Liver (tissue), 9 donors: ENCODE results near the gene STK24. TPM values are rescaled to one million over a fixed set of nuclear protein-coding genes. Genes with fewer than 3 reads are reported as not detected.

Source experiments
- DNase-seq: peaks from one replicate; pipeline ENCODE4 v3.0.0-alpha.2; 2017; ENCODE audit warnings: low spot score
- H3K27ac ChIP-seq, 2 donors: one replicate each; pipeline ENCODE4 v1.7.0; 2013; ENCODE audit warnings: inconsistent platforms in 2 of 2, low read length in 2 of 2, control low read depth in 1 of 2, low read depth in 1 of 2, mild to moderate bottlenecking in 1 of 2
- H3K27me3 ChIP-seq, 4 donors: one replicate each; pipeline versions ENCODE4 v1.6.1 to v1.7.0; 2013; ENCODE audit warnings: low read length in 3 of 4, inconsistent platforms in 1 of 4, mild to moderate bottlenecking in 1 of 4, moderate library complexity in 1 of 4; ENCODE audit not compliant: control insufficient read depth in 4 of 4, insufficient read depth in 4 of 4
- H3K36me3 ChIP-seq, 4 donors: one replicate each; pipeline versions ENCODE4 v1.6.1 to v1.7.0; 2013; ENCODE audit warnings: low read length in 3 of 4, mild to moderate bottlenecking in 3 of 4, low read depth in 1 of 4, moderate library complexity in 1 of 4; ENCODE audit not compliant: control insufficient read depth in 4 of 4, insufficient read depth in 3 of 4
- H3K4me1 ChIP-seq, 4 donors: one replicate each; pipeline versions ENCODE4 v1.6.1 to v1.7.0; 2013; ENCODE audit warnings: low read length in 3 of 4, mild to moderate bottlenecking in 3 of 4, moderate library complexity in 1 of 4; ENCODE audit not compliant: control insufficient read depth in 4 of 4, insufficient read depth in 4 of 4
- H3K4me3 ChIP-seq, 3 donors: one replicate each; pipeline versions ENCODE4 v1.6.1 to v1.7.0; 2013; ENCODE audit warnings: low read length in 3 of 3, control low read depth in 1 of 3, low read depth in 1 of 3, mild to moderate bottlenecking in 1 of 3
- H3K9ac ChIP-seq, 2 donors: one replicate each; pipeline ENCODE4 v1.7.0; 2013; ENCODE audit warnings: low read length in 2 of 2, mild to moderate bottlenecking in 2 of 2, moderate library complexity in 2 of 2, control low read depth in 1 of 2, low read depth in 1 of 2
- H3K9me3 ChIP-seq, 4 donors: one replicate each; pipeline versions ENCODE4 v1.6.1 to v1.7.0; 2013; ENCODE audit warnings: low read length in 3 of 4; ENCODE audit not compliant: control insufficient read depth in 4 of 4
- EGR1 ChIP-seq, 2 donors: IDR thresholded peaks; 2 replicates each; pipeline ENCODE4 v1.6.1; 2016 to 2018; ENCODE audit warnings: antibody characterized with exemption in 2 of 2, low read depth in 2 of 2
- FOXA1 ChIP-seq: IDR thresholded peaks from 2 replicates; pipeline ENCODE4 v1.6.1; 2016; ENCODE audit warnings: antibody characterized with exemption
- FOXA2 ChIP-seq: IDR thresholded peaks from 2 replicates; pipeline ENCODE4 v1.6.1; 2016; ENCODE audit warnings: antibody characterized with exemption
- GABPA ChIP-seq, 2 donors: IDR thresholded peaks in 1 of 2; conservative IDR thresholded peaks in 1 of 2; 2 replicates each; pipeline ENCODE4 v1.6.1; 2016; ENCODE audit warnings: antibody characterized with exemption in 2 of 2, mild to moderate bottlenecking in 1 of 2, moderate library complexity in 1 of 2
- HNF4A ChIP-seq, 2 donors: conservative IDR thresholded peaks; 2 replicates each; pipeline ENCODE4 v1.6.1; 2016; ENCODE audit warnings: antibody characterized with exemption in 2 of 2, mild to moderate bottlenecking in 2 of 2
- JUND ChIP-seq, 2 donors: IDR thresholded peaks; 2 replicates each; pipeline ENCODE4 v1.6.1; 2016; ENCODE audit warnings: antibody characterized with exemption in 2 of 2
- NR2F2 ChIP-seq: IDR thresholded peaks from 2 replicates; pipeline ENCODE4 v1.6.1; 2016; ENCODE audit warnings: antibody characterized with exemption
- RAD21 ChIP-seq, 2 donors: IDR thresholded peaks; 2 replicates each; pipeline ENCODE4 v1.6.1; 2016; ENCODE audit warnings: antibody characterized with exemption in 2 of 2, mild to moderate bottlenecking in 2 of 2
- RXRA ChIP-seq, 2 donors: IDR thresholded peaks; 2 replicates each; pipeline ENCODE4 v1.6.1; 2017 to 2018; ENCODE audit warnings: antibody characterized with exemption in 2 of 2, mild to moderate bottlenecking in 1 of 2
- SP1 ChIP-seq: IDR thresholded peaks from 2 replicates; pipeline ENCODE4 v1.6.1; 2018; ENCODE audit warnings: antibody characterized with exemption, mild to moderate bottlenecking
- TAF1 ChIP-seq: conservative IDR thresholded peaks from 2 replicates; pipeline ENCODE4 v1.6.1; 2016; ENCODE audit warnings: antibody characterized with exemption, mild to moderate bottlenecking
- YY1 ChIP-seq: IDR thresholded peaks from 2 replicates; pipeline ENCODE4 v1.6.1; 2016; ENCODE audit warnings: antibody characterized with exemption, mild to moderate bottlenecking
- WGBS: extraction: QIAGEN DNeasy Blood & Tissue Kit; methylation state at CpG from one replicate; pipeline ENCODE4 v1.1.7; 2013; 5-methylcytosine and 5-hydroxymethylcytosine counted together
- polyA plus RNA-seq, 2 donors: library from polyadenylated mRNA; stranded (reverse) in 1 of 2; unstranded in 1 of 2; fragments of 200-250 nt in 1 of 2; fragments of >200 nt in 1 of 2; fragmentation: Nextera tagmentation in 1 of 2; extraction: Ambion mirVana in 1 of 2; gene quantifications; one replicate each; pipeline versions ENCODE4 v1.2.1 to v1.2.3, GENCODE V29; 2013 to 2015
- total RNA-seq, 2 donors: library from RNA; depleted of rRNA; stranded (reverse); fragments of >200 nt; gene quantifications; one replicate each; pipeline ENCODE4 v1.2.3, GENCODE V29; 2014
- TF ChIP-seq, protein P1 (sequence below): fragments of 150-350 bp; IDR thresholded peaks from 2 replicates; pipeline ENCODE4 v1.5.1; 2017; ENCODE audit warnings: improper control_type of control experiment, low read depth, low read length; ENCODE audit not compliant: missing input control
- TF ChIP-seq, protein P2 (sequence below): IDR thresholded peaks from 2 replicates; pipeline ENCODE4 v1.6.1; 2016; ENCODE audit warnings: antibody characterized with exemption
- TF ChIP-seq, protein P3 (sequence below): IDR thresholded peaks from 2 replicates; pipeline ENCODE4 v1.6.1; 2016; ENCODE audit warnings: antibody characterized with exemption
- TF ChIP-seq, protein P4 (sequence below): IDR thresholded peaks from 2 replicates; pipeline ENCODE4 v1.6.1; 2016; ENCODE audit warnings: antibody characterized with exemption, mild to moderate bottlenecking
- TF ChIP-seq, protein P5 (sequence below): IDR thresholded peaks from 2 replicates; pipeline ENCODE4 v1.6.1; 2016; ENCODE audit warnings: antibody characterized with exemption
- donor health status: healthy.
- donor health status: healthy.
- donor health status: healthy.
- donor health status: healthy.
- donor health status: healthy.

Gene STK24
- total and polyA plus RNA-seq, 4 donors, result 6.4 to 43.3 (median 14.9) TPM

DNA sequence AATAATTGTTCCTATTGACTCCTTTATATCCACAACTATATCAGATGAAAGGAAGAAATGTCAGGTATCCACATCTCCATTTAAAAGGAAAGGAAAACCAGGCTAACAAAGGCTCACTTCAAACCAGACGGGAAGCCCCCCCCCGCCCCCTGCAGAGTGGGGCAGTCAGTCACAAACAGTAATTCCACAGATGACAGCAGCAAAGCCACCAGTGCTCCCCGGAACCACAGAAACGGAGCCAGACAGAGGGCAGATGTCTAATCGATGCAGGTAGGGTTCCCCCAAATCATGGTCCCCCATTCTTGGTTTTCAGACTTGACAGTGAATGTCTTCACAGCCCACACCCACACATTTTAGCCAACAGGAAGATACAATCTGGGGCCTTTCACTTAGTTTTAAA is 100.8 kb downstream of the STK24 start:
- WGBS, result 59% methylated on average over 5 of the region's 5 CpGs
- H3K9ac ChIP-seq, result no peak overlapping the region
- H3K36me3 ChIP-seq, result peaks cover 0 to 8% (median 7%) of the 10 kb centered on the region in 4 donors
- H3K4me1 ChIP-seq, result peaks cover 23 to 55% (median 49%) of the 10 kb centered on the region in 4 donors
- no peak for DNase-seq
- H3K4me3 ChIP-seq, result no peak overlapping the region
- H3K27ac ChIP-seq, result peak overlapping the region; percentile 35 to 72
- no peaks in the 10 kb centered on the region for H3K9me3 ChIP-seq
- H3K27me3 ChIP-seq, result no peaks in the 10 kb centered on the region
- TF ChIP-seq, protein P1, sequence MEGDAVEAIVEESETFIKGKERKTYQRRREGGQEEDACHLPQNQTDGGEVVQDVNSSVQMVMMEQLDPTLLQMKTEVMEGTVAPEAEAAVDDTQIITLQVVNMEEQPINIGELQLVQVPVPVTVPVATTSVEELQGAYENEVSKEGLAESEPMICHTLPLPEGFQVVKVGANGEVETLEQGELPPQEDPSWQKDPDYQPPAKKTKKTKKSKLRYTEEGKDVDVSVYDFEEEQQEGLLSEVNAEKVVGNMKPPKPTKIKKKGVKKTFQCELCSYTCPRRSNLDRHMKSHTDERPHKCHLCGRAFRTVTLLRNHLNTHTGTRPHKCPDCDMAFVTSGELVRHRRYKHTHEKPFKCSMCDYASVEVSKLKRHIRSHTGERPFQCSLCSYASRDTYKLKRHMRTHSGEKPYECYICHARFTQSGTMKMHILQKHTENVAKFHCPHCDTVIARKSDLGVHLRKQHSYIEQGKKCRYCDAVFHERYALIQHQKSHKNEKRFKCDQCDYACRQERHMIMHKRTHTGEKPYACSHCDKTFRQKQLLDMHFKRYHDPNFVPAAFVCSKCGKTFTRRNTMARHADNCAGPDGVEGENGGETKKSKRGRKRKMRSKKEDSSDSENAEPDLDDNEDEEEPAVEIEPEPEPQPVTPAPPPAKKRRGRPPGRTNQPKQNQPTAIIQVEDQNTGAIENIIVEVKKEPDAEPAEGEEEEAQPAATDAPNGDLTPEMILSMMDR, result no peak
- TF ChIP-seq GABPA (IDR thresholded peaks at IDR 0.05 in 1 of 2, conservative IDR thresholded peaks at IDR 0.05 in 1 of 2) (no peak), JUND (IDR thresholded peaks at IDR 0.05) (no peak), TAF1 (no peak), FOXA2 (no peak), FOXA1 (no peak), YY1 (no peak), SP1 (no peak), HNF4A (conservative IDR thresholded peaks at IDR 0.05) (no peak), NR2F2 (no peak), RAD21 (IDR thresholded peaks at IDR 0.05) (no peak)
- TF ChIP-seq, protein P2, sequence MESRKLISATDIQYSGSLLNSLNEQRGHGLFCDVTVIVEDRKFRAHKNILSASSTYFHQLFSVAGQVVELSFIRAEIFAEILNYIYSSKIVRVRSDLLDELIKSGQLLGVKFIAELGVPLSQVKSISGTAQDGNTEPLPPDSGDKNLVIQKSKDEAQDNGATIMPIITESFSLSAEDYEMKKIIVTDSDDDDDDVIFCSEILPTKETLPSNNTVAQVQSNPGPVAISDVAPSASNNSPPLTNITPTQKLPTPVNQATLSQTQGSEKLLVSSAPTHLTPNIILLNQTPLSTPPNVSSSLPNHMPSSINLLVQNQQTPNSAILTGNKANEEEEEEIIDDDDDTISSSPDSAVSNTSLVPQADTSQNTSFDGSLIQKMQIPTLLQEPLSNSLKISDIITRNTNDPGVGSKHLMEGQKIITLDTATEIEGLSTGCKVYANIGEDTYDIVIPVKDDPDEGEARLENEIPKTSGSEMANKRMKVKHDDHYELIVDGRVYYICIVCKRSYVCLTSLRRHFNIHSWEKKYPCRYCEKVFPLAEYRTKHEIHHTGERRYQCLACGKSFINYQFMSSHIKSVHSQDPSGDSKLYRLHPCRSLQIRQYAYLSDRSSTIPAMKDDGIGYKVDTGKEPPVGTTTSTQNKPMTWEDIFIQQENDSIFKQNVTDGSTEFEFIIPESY, result no peak
- TF ChIP-seq, protein P3, sequence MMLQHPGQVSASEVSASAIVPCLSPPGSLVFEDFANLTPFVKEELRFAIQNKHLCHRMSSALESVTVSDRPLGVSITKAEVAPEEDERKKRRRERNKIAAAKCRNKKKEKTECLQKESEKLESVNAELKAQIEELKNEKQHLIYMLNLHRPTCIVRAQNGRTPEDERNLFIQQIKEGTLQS, result no peak
- TF ChIP-seq, protein P4, sequence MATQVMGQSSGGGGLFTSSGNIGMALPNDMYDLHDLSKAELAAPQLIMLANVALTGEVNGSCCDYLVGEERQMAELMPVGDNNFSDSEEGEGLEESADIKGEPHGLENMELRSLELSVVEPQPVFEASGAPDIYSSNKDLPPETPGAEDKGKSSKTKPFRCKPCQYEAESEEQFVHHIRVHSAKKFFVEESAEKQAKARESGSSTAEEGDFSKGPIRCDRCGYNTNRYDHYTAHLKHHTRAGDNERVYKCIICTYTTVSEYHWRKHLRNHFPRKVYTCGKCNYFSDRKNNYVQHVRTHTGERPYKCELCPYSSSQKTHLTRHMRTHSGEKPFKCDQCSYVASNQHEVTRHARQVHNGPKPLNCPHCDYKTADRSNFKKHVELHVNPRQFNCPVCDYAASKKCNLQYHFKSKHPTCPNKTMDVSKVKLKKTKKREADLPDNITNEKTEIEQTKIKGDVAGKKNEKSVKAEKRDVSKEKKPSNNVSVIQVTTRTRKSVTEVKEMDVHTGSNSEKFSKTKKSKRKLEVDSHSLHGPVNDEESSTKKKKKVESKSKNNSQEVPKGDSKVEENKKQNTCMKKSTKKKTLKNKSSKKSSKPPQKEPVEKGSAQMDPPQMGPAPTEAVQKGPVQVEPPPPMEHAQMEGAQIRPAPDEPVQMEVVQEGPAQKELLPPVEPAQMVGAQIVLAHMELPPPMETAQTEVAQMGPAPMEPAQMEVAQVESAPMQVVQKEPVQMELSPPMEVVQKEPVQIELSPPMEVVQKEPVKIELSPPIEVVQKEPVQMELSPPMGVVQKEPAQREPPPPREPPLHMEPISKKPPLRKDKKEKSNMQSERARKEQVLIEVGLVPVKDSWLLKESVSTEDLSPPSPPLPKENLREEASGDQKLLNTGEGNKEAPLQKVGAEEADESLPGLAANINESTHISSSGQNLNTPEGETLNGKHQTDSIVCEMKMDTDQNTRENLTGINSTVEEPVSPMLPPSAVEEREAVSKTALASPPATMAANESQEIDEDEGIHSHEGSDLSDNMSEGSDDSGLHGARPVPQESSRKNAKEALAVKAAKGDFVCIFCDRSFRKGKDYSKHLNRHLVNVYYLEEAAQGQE, result no peak

DNA sequence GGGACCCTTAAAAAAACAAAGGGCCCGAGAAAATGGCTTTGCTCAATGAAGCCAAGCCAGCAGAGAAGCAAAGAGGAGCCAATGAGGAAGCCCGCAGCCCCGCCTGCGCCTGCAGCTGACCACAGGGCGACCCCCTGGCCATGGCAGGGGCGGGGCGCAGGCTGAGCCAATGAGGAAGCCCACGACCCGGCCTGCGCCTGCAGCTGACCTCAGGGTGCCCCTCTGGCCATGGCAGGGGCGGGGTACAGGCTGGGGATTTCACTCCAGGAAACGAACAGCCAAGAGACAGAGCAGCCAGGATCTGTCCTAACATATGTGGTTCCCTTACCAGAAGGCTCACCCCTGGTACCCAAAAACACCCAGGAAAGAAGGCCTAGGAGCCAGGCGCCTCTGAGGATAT is 101.4 kb downstream of the STK24 start:
- Histone ChIP-seq H3K36me3 (peaks cover 2 to 11% (median 9%) of the 10 kb centered on the region in 4 donors), H3K9me3 (no peaks in the 10 kb centered on the region), H3K4me3 (no peak overlapping the region), H3K4me1 (peaks cover 23 to 55% (median 47%) of the 10 kb centered on the region in 4 donors), H3K9ac (no peak overlapping the region), H3K27ac (peak overlapping the region; percentile 48 to 66), H3K27me3 (no peaks in the 10 kb centered on the region)
- 62% methylated on average over 13 of the region's 13 CpGs for WGBS
- DNase-seq, result peak; percentile 55
- TF ChIP-seq TAF1 (no peak), NR2F2 (no peak), RXRA (IDR thresholded peaks at IDR 0.05) (no peak), EGR1 (IDR thresholded peaks at IDR 0.05; ENCODE audit: low read depth in 2 of 2) (no peak), YY1 (no peak), FOXA1 (no peak), RAD21 (IDR thresholded peaks at IDR 0.05) (no peak), HNF4A (conservative IDR thresholded peaks at IDR 0.05) (no peak)
- TF ChIP-seq, protein P2, result no peak
- TF ChIP-seq, protein P3, result no peak
- TF ChIP-seq, protein P5, sequence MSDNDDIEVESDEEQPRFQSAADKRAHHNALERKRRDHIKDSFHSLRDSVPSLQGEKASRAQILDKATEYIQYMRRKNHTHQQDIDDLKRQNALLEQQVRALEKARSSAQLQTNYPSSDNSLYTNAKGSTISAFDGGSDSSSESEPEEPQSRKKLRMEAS, result no peak
